Body of pancreas (tissue), 4 donors: Measurements from ENCODE around the gene CCDC51. TPM values are rescaled to one million over a fixed set of nuclear protein-coding genes. Genes with fewer than 3 reads are reported as not detected.

Experiments
- ATAC-seq: fragments of 150-250 bp; one replicate; pipeline ENCODE4 v1.9.1; 2016
- DNase-seq, 4 donors: peaks; one replicate each; pipeline ENCODE4 v3.0.0-alpha.2; 2019
- H3K27ac ChIP-seq, 4 donors: fragments of 200-600 bp; sonication (generic); 1 replicate in 3 of 4; 2 replicates in 1 of 4; pipeline versions ENCODE4 v1.5.1 to v1.6.1; 2016 to 2019; ENCODE audit warnings: mild to moderate bottlenecking in 1 of 4, mixed read lengths in 1 of 4, moderate library complexity in 1 of 4
- H3K27me3 ChIP-seq, 2 donors: fragments of 200-600 bp; sonication (generic); one replicate each; pipeline ENCODE4 v1.6.0; 2016; ENCODE audit warnings: mild to moderate bottlenecking in 1 of 2
- H3K36me3 ChIP-seq, 2 donors: fragments of 200-600 bp; sonication (generic); replicated peaks in 1 of 2; 2 replicates each; pipeline ENCODE4 v1.5.1; 2016; ENCODE audit warnings: low read depth in 2 of 2; ENCODE audit not compliant: insufficient read depth in 1 of 2
- H3K4me1 ChIP-seq: fragments of 200-600 bp; sonication (generic); one replicate; pipeline ENCODE4 v1.6.0; 2016
- H3K4me3 ChIP-seq, 2 donors: fragments of 200-600 bp; sonication (generic); 1 replicate in 1 of 2; 2 replicates in 1 of 2; pipeline ENCODE4 v1.5.1; 2016 to 2019
- H3K9me3 ChIP-seq, 3 donors: fragments of 200-600 bp; sonication (generic); 1 replicate in 2 of 3; 2 replicates in 1 of 3; pipeline ENCODE4 v1.5.1; 2016
- CTCF ChIP-seq, 7 experiments: fragments of 450-650 bp in 4 of 7; fragments of 200-600 bp in 3 of 7; sonication (generic) in 3 of 7; IDR thresholded peaks; one replicate each; pipeline ENCODE4 v1.5.1; 2016 to 2019; ENCODE audit warnings: antibody characterized with exemption in 7 of 7
- POLR2A ChIP-seq, 3 donors: fragments of 450-650 bp; IDR thresholded peaks; one replicate each; pipeline ENCODE4 v1.6.1; 2016; ENCODE audit warnings: antibody characterized with exemption in 3 of 3, mild to moderate bottlenecking in 2 of 3
- WGBS, 2 donors: methylation state at CpG; one replicate each; pipeline ENCODE4 v1.1.5; 2017; 5-methylcytosine and 5-hydroxymethylcytosine counted together
- intact Hi-C: fragments of 100-400 bp; cut with DNase I; formaldehyde crosslinking; loops from one replicate; pipeline ENCODE4 v1.15.1; 2023
- total RNA-seq, 2 donors: library from RNA; depleted of rRNA; stranded (reverse); fragments of >200 nt; gene quantifications; one replicate each; pipeline ENCODE4 v1.1.0, GENCODE V29; 2016

CCDC51 gene
- total RNA-seq, 2 donors from 2014 or later = 0.33 to 2.6 TPM

- ATAC-seq (no peak), DNase-seq (no peak)
- H3K4me1 ChIP-seq = peaks cover 17% of the 10 kb centered on the region
- WGBS, 2 donors = 78 to 86% methylated on average over 6 to 9 of the region's 9 CpGs
- no peaks in the 10 kb centered on the region for H3K27me3 ChIP-seq
- intact Hi-C loops = no loop called here
- H3K27ac ChIP-seq = no peak overlapping the region
- H3K36me3 ChIP-seq = peaks cover 4 to 19% of the 10 kb centered on the region in 2 donors
- TF ChIP-seq POLR2A (IDR thresholded peaks at IDR 0.05) = no peak
- TF ChIP-seq CTCF (IDR thresholded peaks at IDR 0.05) = no peak
- H3K4me3 ChIP-seq = no peak overlapping the region
- no peaks in the 10 kb centered on the region for H3K9me3 ChIP-seq
Measured at GRCh38 chr3:48419149-48419548, 20.8 kb downstream of the CCDC51 start.

DNA sequence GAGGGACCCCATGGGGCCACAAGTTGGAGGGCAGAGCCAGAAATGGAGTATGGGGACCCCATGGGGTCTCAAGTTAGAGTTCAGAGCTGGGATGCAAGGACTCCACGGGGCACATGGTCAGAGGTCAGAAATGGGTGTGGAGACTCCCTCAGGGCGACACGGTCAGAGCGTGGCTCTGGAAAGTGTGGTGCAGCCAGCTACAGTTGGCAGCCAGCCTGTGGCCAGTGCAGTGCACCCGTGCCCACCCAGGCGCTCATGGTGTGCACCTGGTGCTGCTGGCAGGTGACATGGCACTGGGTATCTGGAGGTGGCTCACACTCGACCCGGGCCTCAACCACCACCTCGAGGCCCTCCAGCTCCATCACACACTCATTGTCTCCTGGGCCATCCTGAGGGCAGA lies 21.3 kb downstream of the CCDC51 start:
- no peaks in the 10 kb centered on the region for H3K27me3 ChIP-seq
- no peaks in the 10 kb centered on the region for H3K9me3 ChIP-seq
- no peak for ATAC-seq
- H3K36me3 ChIP-seq = peaks cover 4 to 19% of the 10 kb centered on the region in 2 donors
- no peak overlapping the region for H3K27ac ChIP-seq
- H3K4me3 ChIP-seq = no peak overlapping the region
- TF ChIP-seq POLR2A (IDR thresholded peaks at IDR 0.05) = no peak
- no peak for TF ChIP-seq CTCF (IDR thresholded peaks at IDR 0.05)
- intact Hi-C loops = no loop called here
- H3K4me1 ChIP-seq = peaks cover 12% of the 10 kb centered on the region
- 81 to 91% methylated on average over 5 to 9 of the region's 9 CpGs for WGBS, 2 donors
- no peak for DNase-seq

- Histone ChIP-seq H3K4me1 (peaks cover 7% of the 10 kb centered on the region), H3K27ac (no peak overlapping the region), H3K36me3 (peaks cover 0 to 19% of the 10 kb centered on the region in 2 donors), H3K4me3 (no peak overlapping the region), H3K27me3 (no peaks in the 10 kb centered on the region), H3K9me3 (no peaks in the 10 kb centered on the region)
- intact Hi-C loops = no loop called here
- WGBS, 2 donors = 90% methylated on average over 13 to 16 of the region's 17 CpGs
- DNase-seq = no peak
- no peak for ATAC-seq
- no peak for TF ChIP-seq POLR2A (IDR thresholded peaks at IDR 0.05)
- TF ChIP-seq CTCF (IDR thresholded peaks at IDR 0.05) = no peak
Measured at GRCh38 chr3:48418140-48418539, 21.8 kb downstream of the CCDC51 start.

- Histone ChIP-seq H3K36me3 (peaks cover 0 to 19% of the 10 kb centered on the region in 2 donors), H3K9me3 (no peaks in the 10 kb centered on the region), H3K27ac (no peak overlapping the region), H3K4me1 (peaks cover 2% of the 10 kb centered on the region), H3K27me3 (no peaks in the 10 kb centered on the region), H3K4me3 (no peak overlapping the region)
- intact Hi-C loops = no loop called here
- no peak for ATAC-seq
- WGBS, 2 donors = 88 to 92% methylated on average over 5 to 14 of the region's 14 CpGs
- TF ChIP-seq POLR2A (IDR thresholded peaks at IDR 0.05) = no peak
- no peak for TF ChIP-seq CTCF (IDR thresholded peaks at IDR 0.05)
- DNase-seq = no peak
Measured at GRCh38 chr3:48417529-48418108, 22.3 kb downstream of the CCDC51 start.

- Histone ChIP-seq H3K27ac (no peak overlapping the region), H3K4me1 (no peaks in the 10 kb centered on the region), H3K27me3 (no peaks in the 10 kb centered on the region), H3K9me3 (no peaks in the 10 kb centered on the region), H3K36me3 (peaks cover 7 to 21% of the 10 kb centered on the region in 2 donors), H3K4me3 (no peak overlapping the region)
- DNase-seq (no peak), ATAC-seq (no peak)
- TF ChIP-seq POLR2A (IDR thresholded peaks at IDR 0.05) = no peak
- TF ChIP-seq CTCF (IDR thresholded peaks at IDR 0.05) = no peak
- WGBS, 2 donors = 92 to 96% methylated on average over 4 of the region's 4 CpGs
- intact Hi-C loops = no loop called here
Measured at GRCh38 chr3:48416546-48416945, 23.4 kb downstream of the CCDC51 start.
